GM12878 (cell line): Measurements from ENCODE around the gene NFS1. TPM values are rescaled to one million over a fixed set of nuclear protein-coding genes. Genes with fewer than 3 reads are reported as not detected.
A peak's percentile ranks its signal among the peaks of the same experiment; 100 is the strongest.

ENCODE experiments used
- CEBPZ ChIP-seq: fragments of 150-350 bp; IDR thresholded peaks from 2 replicates; pipeline ENCODE4 v1.6.1; 2016; ENCODE audit warnings: low read depth, low read length
- MTA3 ChIP-seq: IDR thresholded peaks from 2 replicates; pipeline ENCODE4 v1.6.1; 2012; ENCODE audit warnings: low read length, inconsistent platforms, borderline replicate concordance
- POU2F2 ChIP-seq: IDR thresholded peaks from 3 replicates; pipeline ENCODE4 v1.6.1; 2011; ENCODE audit warnings: low read depth, mild to moderate bottlenecking, low read length, borderline replicate concordance
- RCOR1 ChIP-seq: conservative IDR thresholded peaks from 2 replicates; pipeline ENCODE4 v1.6.1; 2012; ENCODE audit warnings: low read depth, low read length, improper control_type of control experiment
- SRF ChIP-seq, 2 experiments: IDR thresholded peaks; 2 replicates each; pipeline ENCODE4 v1.6.1; 2011; ENCODE audit warnings: low read depth in 2 of 2, low read length in 2 of 2, mild to moderate bottlenecking in 1 of 2, moderate library complexity in 1 of 2
- ZNF24 ChIP-seq: fragments of 450-650 bp; IDR thresholded peaks from 2 replicates; pipeline ENCODE4 v1.6.1; 2017; ENCODE audit warnings: antibody characterized with exemption, mild to moderate bottlenecking
- polyA plus RNA-seq, 11 experiments: library from polyadenylated mRNA; depleted of rRNA in 4 of 11; unstranded in 6 of 11; stranded (reverse) in 5 of 11; fragments of >200 nt; fragmentation: Nextera tagmentation in 4 of 11; fragmentation: Illumina TruSeq in 1 of 11; extraction: Ambion mirVana in 4 of 11; extraction: Trizol in 1 of 11; gene quantifications; 1 replicate in 1 of 11; 2 replicates in 10 of 11; pipeline versions ENCODE4 v1.2.1 to v1.2.3, GENCODE V29; 2011 to 2016; ENCODE audit warnings: inconsistent platforms in 2 of 11, missing spikeins in 2 of 11, low read depth in 1 of 11
- total RNA-seq, 4 experiments: library from RNA; depleted of rRNA in 3 of 4; stranded (reverse); fragments of >200 nt in 3 of 4; fragmentation: Illumina TruSeq in 1 of 4; extraction: Trizol in 1 of 4; gene quantifications; 2 replicates each; pipeline versions ENCODE4 v1.2.1 to v1.2.3, GENCODE V29; 2013 to 2021
- TF ChIP-seq, protein P1 (sequence below): fragments of 450-650 bp; IDR thresholded peaks from 2 replicates; pipeline ENCODE4 v1.6.1; 2017; ENCODE audit warnings: mild to moderate bottlenecking, moderate library complexity

The NFS1 gene
- total and polyA plus RNA-seq, 10 of the 15 experiments (the other 5 are each of a cell fraction or from before 2014, with no cell fraction given), result 9.2 to 74.1 (median 38.6) TPM

DNA sequence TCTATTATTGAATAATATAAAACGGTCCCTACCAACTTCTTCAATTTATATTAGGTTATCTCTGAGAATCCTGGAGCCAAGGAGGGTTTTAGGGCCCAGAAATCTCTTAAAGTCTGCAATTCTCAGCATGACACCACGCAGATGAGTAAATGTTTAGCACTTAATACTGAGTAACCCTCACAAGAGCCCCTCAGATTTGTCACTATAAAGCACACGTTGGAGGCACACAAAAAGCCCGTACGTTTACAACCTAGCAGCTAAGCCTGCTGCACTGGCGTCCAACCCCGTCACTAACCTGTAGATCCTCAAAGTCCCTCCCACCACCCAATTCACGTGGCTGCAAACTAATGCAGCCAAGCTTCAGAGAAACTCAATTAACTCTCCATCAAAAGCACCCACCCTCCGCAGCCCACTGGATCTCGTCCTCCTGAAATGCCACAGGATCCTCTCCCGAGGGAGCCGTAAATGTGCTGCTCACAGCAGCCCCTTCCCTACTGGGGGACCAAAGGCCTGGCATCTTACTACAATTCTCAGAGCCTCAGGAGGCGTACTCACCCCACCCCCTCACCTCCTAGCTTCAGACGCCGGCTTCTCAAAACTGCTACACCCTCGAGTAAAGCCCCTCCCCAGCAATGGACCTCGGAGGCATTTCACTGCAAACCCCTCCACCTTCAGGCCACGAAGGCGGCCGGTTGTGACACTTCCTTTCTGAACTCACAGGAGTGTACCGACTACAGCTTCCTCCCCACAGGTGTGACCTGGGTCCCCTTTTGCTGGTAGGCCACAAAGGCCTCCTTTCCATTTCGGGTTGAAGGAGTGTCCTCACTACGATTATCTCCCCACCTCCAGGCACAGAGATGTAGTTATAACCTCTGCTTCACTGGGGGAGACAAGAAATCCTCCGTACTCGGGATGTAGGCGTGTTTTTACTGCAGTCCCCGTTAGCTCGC lies 35.4 kb downstream of the NFS1 start (continued):
- TF ChIP-seq CEBPZ (no peak), POU2F2 (peak; percentile 36; the same call in 1 of the 3 replicates), MTA3 (0 out of 2 replicates have a peak, but pooled peaks have one; percentile 47), SRF (IDR thresholded peaks at IDR 0.05; ENCODE audit: low read depth in 2 of 2, low read length in 2 of 2) (no peak), ZNF24 (no peak), RCOR1 (no peak)
- TF ChIP-seq, protein P1, sequence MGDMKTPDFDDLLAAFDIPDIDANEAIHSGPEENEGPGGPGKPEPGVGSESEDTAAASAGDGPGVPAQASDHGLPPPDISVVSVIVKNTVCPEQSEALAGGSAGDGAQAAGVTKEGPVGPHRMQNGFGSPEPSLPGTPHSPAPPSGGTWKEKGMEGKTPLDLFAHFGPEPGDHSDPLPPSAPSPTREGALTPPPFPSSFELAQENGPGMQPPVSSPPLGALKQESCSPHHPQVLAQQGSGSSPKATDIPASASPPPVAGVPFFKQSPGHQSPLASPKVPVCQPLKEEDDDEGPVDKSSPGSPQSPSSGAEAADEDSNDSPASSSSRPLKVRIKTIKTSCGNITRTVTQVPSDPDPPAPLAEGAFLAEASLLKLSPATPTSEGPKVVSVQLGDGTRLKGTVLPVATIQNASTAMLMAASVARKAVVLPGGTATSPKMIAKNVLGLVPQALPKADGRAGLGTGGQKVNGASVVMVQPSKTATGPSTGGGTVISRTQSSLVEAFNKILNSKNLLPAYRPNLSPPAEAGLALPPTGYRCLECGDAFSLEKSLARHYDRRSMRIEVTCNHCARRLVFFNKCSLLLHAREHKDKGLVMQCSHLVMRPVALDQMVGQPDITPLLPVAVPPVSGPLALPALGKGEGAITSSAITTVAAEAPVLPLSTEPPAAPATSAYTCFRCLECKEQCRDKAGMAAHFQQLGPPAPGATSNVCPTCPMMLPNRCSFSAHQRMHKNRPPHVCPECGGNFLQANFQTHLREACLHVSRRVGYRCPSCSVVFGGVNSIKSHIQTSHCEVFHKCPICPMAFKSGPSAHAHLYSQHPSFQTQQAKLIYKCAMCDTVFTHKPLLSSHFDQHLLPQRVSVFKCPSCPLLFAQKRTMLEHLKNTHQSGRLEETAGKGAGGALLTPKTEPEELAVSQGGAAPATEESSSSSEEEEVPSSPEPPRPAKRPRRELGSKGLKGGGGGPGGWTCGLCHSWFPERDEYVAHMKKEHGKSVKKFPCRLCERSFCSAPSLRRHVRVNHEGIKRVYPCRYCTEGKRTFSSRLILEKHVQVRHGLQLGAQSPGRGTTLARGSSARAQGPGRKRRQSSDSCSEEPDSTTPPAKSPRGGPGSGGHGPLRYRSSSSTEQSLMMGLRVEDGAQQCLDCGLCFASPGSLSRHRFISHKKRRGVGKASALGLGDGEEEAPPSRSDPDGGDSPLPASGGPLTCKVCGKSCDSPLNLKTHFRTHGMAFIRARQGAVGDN, result no peak
